SK-N-SH (cell line): Measurements from ENCODE around the gene PALS2. TPM values are rescaled to one million over a fixed set of nuclear protein-coding genes. Genes with fewer than 3 reads are reported as not detected.

Experiments
- CTCF ChIA-PET: fragments of 300-600, 350-600 bp; formaldehyde crosslinking; extraction: SDS; loops from one replicate; lab custom pipeline; 2021; lab: Yijun Ruan, JAX
- POLR2A ChIA-PET: fragments of 350-600 bp; sonication (Branson Sonifier 250); formaldehyde crosslinking; extraction: SDS; loops from one replicate; lab custom pipeline; 2020; ENCODE audit warnings: antibody characterized with exemption, inconsistent platforms; lab: Yijun Ruan, JAX
- DNase-seq: peaks from one replicate; pipeline ENCODE4 v3.0.0; 2012
- H2AFZ ChIP-seq: fragments of 200-600 bp; sonication (generic); 2 replicates; pipeline ENCODE4 v1.8.1; 2016; ENCODE audit warnings: antibody characterized with exemption, mild to moderate bottlenecking, low read depth
- H3F3A ChIP-seq: fragments of 200-600 bp; sonication (generic); replicated peaks from 2 replicates; pipeline ENCODE3; 2016; ENCODE audit warnings: antibody characterized with exemption, mild to moderate bottlenecking; ENCODE audit not compliant: insufficient read depth
- H3K27ac ChIP-seq, 2 experiments: fragments of 200-500 bp in 1 of 2; fragments of 200-600 bp in 1 of 2; sonication (Bioruptor generic) in 1 of 2; sonication (generic), shearing (Covaris generic) in 1 of 2; 2 replicates each; pipeline versions ENCODE4 v1.5.1 to v1.6.1; 2014 to 2016; ENCODE audit warnings: low read depth in 2 of 2, inconsistent platforms in 1 of 2, low read length in 1 of 2, mild to moderate bottlenecking in 1 of 2, mixed read lengths in 1 of 2
- H3K27me3 ChIP-seq: fragments of 200-600 bp; sonication (generic), shearing (Covaris generic); 2 replicates; pipeline ENCODE4 v1.6.1; 2016; ENCODE audit warnings: mixed run types; ENCODE audit not compliant: insufficient read depth
- H3K36me3 ChIP-seq, 2 experiments: fragments of 200-500 bp in 1 of 2; fragments of 200-600 bp in 1 of 2; sonication (Bioruptor generic) in 1 of 2; sonication (generic) in 1 of 2; replicated peaks in 1 of 2; 2 replicates each; pipeline versions ENCODE3 to v1.5.1; 2014 to 2016; ENCODE audit warnings: low read length in 1 of 2, mild to moderate bottlenecking in 1 of 2; ENCODE audit not compliant: insufficient read depth in 2 of 2, control insufficient read depth in 1 of 2
- H3K4me1 ChIP-seq, 2 experiments: fragments of 200-500 bp in 1 of 2; fragments of 200-600 bp in 1 of 2; sonication (Bioruptor generic) in 1 of 2; sonication (generic), shearing (Covaris generic) in 1 of 2; 2 replicates each; pipeline versions ENCODE4 v1.5.1 to v1.6.1; 2014 to 2016; ENCODE audit warnings: low read depth in 1 of 2, low read length in 1 of 2, mixed run types in 1 of 2; ENCODE audit not compliant: insufficient read depth in 2 of 2, control insufficient read depth in 1 of 2
- H3K4me2 ChIP-seq: fragments of 200-600 bp; sonication (generic), shearing (Covaris generic); 2 replicates; pipeline ENCODE4 v1.6.1; 2017; ENCODE audit warnings: mixed run types
- H3K4me3 ChIP-seq, 2 experiments: fragments of 200-500 bp in 1 of 2; fragments of 200-600 bp in 1 of 2; sonication (Bioruptor generic) in 1 of 2; sonication (generic), shearing (Covaris generic) in 1 of 2; 2 replicates each; pipeline versions ENCODE4 v1.5.1 to v1.8.1; 2014 to 2016; ENCODE audit warnings: low read depth in 2 of 2, inconsistent platforms in 1 of 2, low read length in 1 of 2, mild to moderate bottlenecking in 1 of 2, mixed read lengths in 1 of 2, moderate library complexity in 1 of 2
- H3K79me2 ChIP-seq: fragments of 200-600 bp; sonication (generic); 2 replicates; pipeline ENCODE4 v1.8.1; 2017; ENCODE audit warnings: mild to moderate bottlenecking; ENCODE audit not compliant: insufficient read depth
- H3K9ac ChIP-seq: fragments of 200-600 bp; sonication (generic); 2 replicates; pipeline ENCODE4 v1.6.1; 2017; ENCODE audit warnings: mixed run types
- H3K9me2 ChIP-seq: fragments of 200-600 bp; sonication (generic); 2 replicates; pipeline ENCODE4 v1.6.1; 2017; ENCODE audit warnings: mixed run types
- H3K9me3 ChIP-seq: fragments of 200-600 bp; sonication (generic); 2 replicates; pipeline ENCODE4 v1.6.1; 2017; ENCODE audit warnings: mixed run types, mild to moderate bottlenecking, moderate library complexity
- H4K20me1 ChIP-seq: fragments of 200-600 bp; sonication (generic); 2 replicates; pipeline ENCODE4 v1.6.1; 2017; ENCODE audit warnings: mild to moderate bottlenecking, mixed run types; ENCODE audit not compliant: insufficient read depth
- CHD2 ChIP-seq: fragments of 150-350 bp; IDR thresholded peaks from 2 replicates; pipeline ENCODE4 v1.6.1; 2018; ENCODE audit warnings: low read length; ENCODE audit not compliant: partially characterized antibody
- CTCF ChIP-seq: fragments of 200-600 bp; sonication (generic); IDR thresholded peaks from 2 replicates; pipeline ENCODE4 v1.6.1; 2017; ENCODE audit warnings: antibody characterized with exemption, mild to moderate bottlenecking, moderate library complexity
- ELF1 ChIP-seq: IDR thresholded peaks from 2 replicates; pipeline ENCODE4 v1.4.0; 2012
- EP300 ChIP-seq, 2 experiments: IDR thresholded peaks; 2 replicates each; pipeline versions ENCODE4 v1.4.0 to v1.6.1; 2012; ENCODE audit warnings: borderline replicate concordance in 1 of 2, low read depth in 1 of 2, low read length in 1 of 2
- EZH2phosphoT487 ChIP-seq: fragments of 200-600 bp; sonication (generic); IDR thresholded peaks from 2 replicates; pipeline ENCODE4 v1.6.1; 2017; ENCODE audit warnings: low read depth, mixed run types, mild to moderate bottlenecking, antibody characterized with exemption, moderate library complexity, borderline replicate concordance
- FOSL2 ChIP-seq: IDR thresholded peaks from 2 replicates; pipeline ENCODE4 v1.4.0; 2012; ENCODE audit warnings: low read depth, mild to moderate bottlenecking, moderate library complexity, borderline replicate concordance
- FOXJ3 ChIP-seq: sonication (generic); formaldehyde crosslinking; IDR thresholded peaks from 2 replicates; pipeline ENCODE4 v1.5.1; 2020; ENCODE audit warnings: mild to moderate bottlenecking, missing genetic modification reagents
- FOXM1 ChIP-seq: IDR thresholded peaks from 2 replicates; pipeline ENCODE4 v1.4.0; 2012; ENCODE audit warnings: low read depth, mild to moderate bottlenecking
- GABPA ChIP-seq: IDR thresholded peaks from 2 replicates; pipeline ENCODE4 v1.4.0; 2012; ENCODE audit warnings: low read depth, mild to moderate bottlenecking
- JUND ChIP-seq: IDR thresholded peaks from 2 replicates; pipeline ENCODE4 v1.4.0; 2012
- MEF2A ChIP-seq: IDR thresholded peaks from 2 replicates; pipeline ENCODE4 v1.4.0; 2012; ENCODE audit warnings: low read depth, borderline replicate concordance
- NFIC ChIP-seq: IDR thresholded peaks from 2 replicates; pipeline ENCODE4 v1.4.0; 2012; ENCODE audit warnings: borderline replicate concordance
- NRF1 ChIP-seq: IDR thresholded peaks from 2 replicates; pipeline ENCODE4 v1.6.1; 2012; ENCODE audit warnings: low read depth, mild to moderate bottlenecking, low read length
- POLR2AphosphoS5 ChIP-seq: IDR thresholded peaks from 2 replicates; pipeline ENCODE4 v1.6.1; 2012; ENCODE audit warnings: low read depth, low read length
- RAD21 ChIP-seq: IDR thresholded peaks from 2 replicates; pipeline ENCODE4 v1.6.1; 2012; ENCODE audit warnings: mild to moderate bottlenecking, low read length
- RCOR1 ChIP-seq: fragments of 150-350 bp; IDR thresholded peaks from 2 replicates; pipeline ENCODE4 v1.6.1; 2017; ENCODE audit warnings: antibody characterized with exemption, low read length
- RFX5 ChIP-seq: IDR thresholded peaks from 2 replicates; pipeline ENCODE4 v1.6.1; 2012; ENCODE audit warnings: mild to moderate bottlenecking, improper control_type of control experiment, low read length
- SIN3A ChIP-seq: IDR thresholded peaks from 2 replicates; pipeline ENCODE4 v1.6.1; 2012; ENCODE audit warnings: low read depth, mild to moderate bottlenecking, low read length, moderate library complexity, borderline replicate concordance
- TAF1 ChIP-seq: IDR thresholded peaks from 2 replicates; pipeline ENCODE4 v1.6.1; 2012; ENCODE audit warnings: low read depth, mild to moderate bottlenecking, low read length, moderate library complexity, borderline replicate concordance
- TEAD4 ChIP-seq: IDR thresholded peaks from 2 replicates; pipeline ENCODE4 v1.4.0; 2012; ENCODE audit warnings: mild to moderate bottlenecking, borderline replicate concordance; ENCODE audit not compliant: insufficient read depth
- YY1 ChIP-seq: IDR thresholded peaks from 2 replicates; pipeline ENCODE4 v1.4.0; 2012; ENCODE audit warnings: low read depth, mild to moderate bottlenecking
- ZBTB33 ChIP-seq: IDR thresholded peaks from 2 replicates; pipeline ENCODE4 v1.4.0; 2012; ENCODE audit warnings: low read depth, borderline replicate concordance
- WGBS: methylation state at CpG from one replicate; pipeline ENCODE4 v1.1.6; 2017; ENCODE audit warnings: low lambda C conversion rate; 5-methylcytosine and 5-hydroxymethylcytosine counted together
- polyA plus RNA-seq, 3 experiments: library from polyadenylated mRNA; depleted of rRNA; stranded (reverse); fragments of >200 nt; gene quantifications; 2 replicates each; pipeline ENCODE4 v1.2.3, GENCODE V29; 2012
- TF ChIP-seq, protein P1 (sequence below): IDR thresholded peaks from 2 replicates; pipeline ENCODE4 v1.4.0; 2012; ENCODE audit warnings: low read depth, borderline replicate concordance
- TF ChIP-seq, protein P2 (sequence below): IDR thresholded peaks from 2 replicates; pipeline ENCODE4; 2012
- TF ChIP-seq, protein P3 (sequence below): fragments of 150-350 bp; IDR thresholded peaks from 2 replicates; pipeline ENCODE4 v1.6.1; 2016; ENCODE audit warnings: mild to moderate bottlenecking, low read depth, low read length

The PALS2 gene, protein sequence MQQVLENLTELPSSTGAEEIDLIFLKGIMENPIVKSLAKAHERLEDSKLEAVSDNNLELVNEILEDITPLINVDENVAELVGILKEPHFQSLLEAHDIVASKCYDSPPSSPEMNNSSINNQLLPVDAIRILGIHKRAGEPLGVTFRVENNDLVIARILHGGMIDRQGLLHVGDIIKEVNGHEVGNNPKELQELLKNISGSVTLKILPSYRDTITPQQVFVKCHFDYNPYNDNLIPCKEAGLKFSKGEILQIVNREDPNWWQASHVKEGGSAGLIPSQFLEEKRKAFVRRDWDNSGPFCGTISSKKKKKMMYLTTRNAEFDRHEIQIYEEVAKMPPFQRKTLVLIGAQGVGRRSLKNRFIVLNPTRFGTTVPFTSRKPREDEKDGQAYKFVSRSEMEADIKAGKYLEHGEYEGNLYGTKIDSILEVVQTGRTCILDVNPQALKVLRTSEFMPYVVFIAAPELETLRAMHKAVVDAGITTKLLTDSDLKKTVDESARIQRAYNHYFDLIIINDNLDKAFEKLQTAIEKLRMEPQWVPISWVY
- 6.1 and 6.9 TPM in 2 replicates for polyA plus RNA-seq (2012; rRNA removed)
- polyA plus RNA-seq (2012; cell fraction: cytosol; rRNA removed): 10.0 and 14.8 TPM in 2 replicates
- 3.6 and 6.9 TPM in 2 replicates for polyA plus RNA-seq (2012; cell fraction: nucleus; rRNA removed)

DNA sequence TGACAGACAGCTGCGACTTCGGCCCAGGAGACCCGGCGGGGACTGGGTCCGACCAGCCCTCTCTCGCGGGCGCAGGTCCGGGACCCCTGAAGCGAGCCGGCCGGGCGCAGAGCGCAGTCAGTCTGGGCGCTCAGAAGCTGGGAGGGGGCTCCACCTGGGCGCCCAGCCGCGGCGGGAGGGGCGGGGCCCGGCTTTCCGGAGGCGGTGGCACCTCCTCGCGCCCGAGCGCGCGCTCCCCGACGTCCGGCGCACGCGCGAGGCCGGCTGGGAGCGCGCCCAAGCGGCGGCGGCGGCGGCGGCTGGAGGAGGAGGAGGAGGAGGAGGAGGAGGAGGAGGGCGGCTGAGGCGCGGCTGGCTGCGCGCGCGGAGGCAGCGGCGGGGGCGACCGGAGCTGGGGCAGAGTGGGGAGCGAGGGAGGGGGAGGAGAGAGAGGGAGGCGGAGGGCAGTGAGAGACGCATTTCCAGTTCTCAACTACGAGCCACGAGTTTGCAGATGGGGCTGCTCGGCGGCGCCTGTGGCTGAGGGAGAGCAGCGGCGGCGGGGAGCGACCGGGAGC is at the start of gene PALS2:
Gene PALS2 (plus strand): TSS at position 456 of the 557 bp plus-strand sequence. CDS start 50,216 bp downstream, outside the sequence.
- Histone ChIP-seq H3F3A (no peaks in the 10 kb centered on the region), H3K79me2 (peaks cover 24% of the 10 kb centered on the region; the same call in 1 of the 2 replicates), H3K4me1 (peaks cover 0 to 31% of the 10 kb centered on the region in 2 experiments; a peak in 2 of 4 replicates), H3K9me3 (no peaks in the 10 kb centered on the region), H3K27me3 (peaks cover 12% of the 10 kb centered on the region; the same call in 1 of the 2 replicates), H3K9me2 (no peaks in the 10 kb centered on the region), H3K36me3 (no peaks in the 10 kb centered on the region), H3K4me3 (peak within 1 kb of the TSS; percentile 93 to 98), H3K9ac (peak within 1 kb of the TSS; percentile 68), H4K20me1 (no peaks in the 10 kb centered on the region), H3K27ac (peak within 1 kb of the TSS; percentile 20 to 61; a peak in 3 of 4 replicates), H2AFZ (peak within 1 kb of the TSS; percentile 94), H3K4me2 (peak within 1 kb of the TSS; percentile 93)
- ChIA-PET POLR2A (interaction anchor here (0.9 kb wide), 1 partner anchor 289 kb away, joined by 3 read pairs; no protein-coding TSS in a partner anchor), CTCF (interaction anchor here (0.8 to 10.0 kb wide), 12 partner anchors 9 to 526 kb away, joined by 3 to 141 read pairs (median 6); no protein-coding TSS in a partner anchor)
- 2% methylated on average over 36 of the region's 69 CpGs for WGBS
- DNase-seq: peak; percentile 95
- TF ChIP-seq POLR2AphosphoS5: no peak
- TF ChIP-seq GABPA: no peak
- TF ChIP-seq FOSL2: no peak
- TF ChIP-seq ELF1: no peak
- no peak for TF ChIP-seq RAD21
- no peak for TF ChIP-seq RFX5
- TF ChIP-seq TEAD4: no peak
- TF ChIP-seq NFIC: no peak
- TF ChIP-seq RCOR1: no peak
- peak; percentile 81 for TF ChIP-seq NRF1
- TF ChIP-seq, protein P1, sequence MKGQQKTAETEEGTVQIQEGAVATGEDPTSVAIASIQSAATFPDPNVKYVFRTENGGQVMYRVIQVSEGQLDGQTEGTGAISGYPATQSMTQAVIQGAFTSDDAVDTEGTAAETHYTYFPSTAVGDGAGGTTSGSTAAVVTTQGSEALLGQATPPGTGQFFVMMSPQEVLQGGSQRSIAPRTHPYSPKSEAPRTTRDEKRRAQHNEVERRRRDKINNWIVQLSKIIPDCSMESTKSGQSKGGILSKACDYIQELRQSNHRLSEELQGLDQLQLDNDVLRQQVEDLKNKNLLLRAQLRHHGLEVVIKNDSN: no peak
- TF ChIP-seq, protein P2, sequence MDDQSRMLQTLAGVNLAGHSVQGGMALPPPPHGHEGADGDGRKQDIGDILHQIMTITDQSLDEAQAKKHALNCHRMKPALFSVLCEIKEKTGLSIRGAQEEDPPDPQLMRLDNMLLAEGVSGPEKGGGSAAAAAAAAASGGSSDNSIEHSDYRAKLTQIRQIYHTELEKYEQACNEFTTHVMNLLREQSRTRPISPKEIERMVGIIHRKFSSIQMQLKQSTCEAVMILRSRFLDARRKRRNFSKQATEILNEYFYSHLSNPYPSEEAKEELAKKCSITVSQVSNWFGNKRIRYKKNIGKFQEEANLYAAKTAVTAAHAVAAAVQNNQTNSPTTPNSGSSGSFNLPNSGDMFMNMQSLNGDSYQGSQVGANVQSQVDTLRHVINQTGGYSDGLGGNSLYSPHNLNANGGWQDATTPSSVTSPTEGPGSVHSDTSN: no peak
- no peak; the same call in 1 of the 2 replicates for TF ChIP-seq CTCF
- no peak for TF ChIP-seq YY1
- 0 out of 4 replicates have a peak, but pooled peaks of 1 of the 2 experiments have one; percentile 11 for TF ChIP-seq EP300 (IDR thresholded peaks at IDR 0.05; ENCODE audit: borderline replicate concordance in 1 of 2, low read depth in 1 of 2, low read length in 1 of 2)
- TF ChIP-seq JUND: no peak
- no peak for TF ChIP-seq MEF2A
- no peak for TF ChIP-seq FOXJ3 (CRISPR knock-in tag)
- no peak for TF ChIP-seq ZBTB33
- TF ChIP-seq FOXM1: no peak
- TF ChIP-seq, protein P3, sequence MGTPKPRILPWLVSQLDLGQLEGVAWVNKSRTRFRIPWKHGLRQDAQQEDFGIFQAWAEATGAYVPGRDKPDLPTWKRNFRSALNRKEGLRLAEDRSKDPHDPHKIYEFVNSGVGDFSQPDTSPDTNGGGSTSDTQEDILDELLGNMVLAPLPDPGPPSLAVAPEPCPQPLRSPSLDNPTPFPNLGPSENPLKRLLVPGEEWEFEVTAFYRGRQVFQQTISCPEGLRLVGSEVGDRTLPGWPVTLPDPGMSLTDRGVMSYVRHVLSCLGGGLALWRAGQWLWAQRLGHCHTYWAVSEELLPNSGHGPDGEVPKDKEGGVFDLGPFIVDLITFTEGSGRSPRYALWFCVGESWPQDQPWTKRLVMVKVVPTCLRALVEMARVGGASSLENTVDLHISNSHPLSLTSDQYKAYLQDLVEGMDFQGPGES: no peak
- TF ChIP-seq SIN3A: no peak
- no peak for TF ChIP-seq CHD2
- peak; percentile 16; the same call in 1 of the 2 replicates for TF ChIP-seq TAF1
- TF ChIP-seq EZH2phosphoT487: no peak
